Fibroblast of skin of scalp (primary cell): Measurements from ENCODE around the gene RAB7A.
"Not testable (repeated sequence)": the region's sequence is repeated elsewhere in the genome, so short reads cannot be mapped to it uniquely, and the experiment has no call there.

Source experiments
- DNase-seq: peaks from one replicate; pipeline ENCODE4 v3.0.0-alpha.2; 2013

RAB7A gene

GRCh38 chr3:128760881-128761280 is 34.9 kb downstream of the RAB7A start:
- DNase-seq: no peak

- no peak for DNase-seq
Observed at GRCh38 chr3:128761392-128761791, 35.4 kb downstream of the RAB7A start.

GRCh38 chr3:128763967-128764366 is 38.0 kb downstream of the RAB7A start:
- DNase-seq: no peak

GRCh38 chr3:128764863-128765262 is 38.9 kb downstream of the RAB7A start:
- no peak for DNase-seq

- DNase-seq: no peak
Observed at GRCh38 chr3:128767094-128767750, 41.2 kb downstream of the RAB7A start.

GRCh38 chr3:128768471-128768870 is 42.5 kb downstream of the RAB7A start:
- no peak for DNase-seq

GRCh38 chr3:128770387-128770786 is 44.4 kb downstream of the RAB7A start:
- DNase-seq: no peak

DNA sequence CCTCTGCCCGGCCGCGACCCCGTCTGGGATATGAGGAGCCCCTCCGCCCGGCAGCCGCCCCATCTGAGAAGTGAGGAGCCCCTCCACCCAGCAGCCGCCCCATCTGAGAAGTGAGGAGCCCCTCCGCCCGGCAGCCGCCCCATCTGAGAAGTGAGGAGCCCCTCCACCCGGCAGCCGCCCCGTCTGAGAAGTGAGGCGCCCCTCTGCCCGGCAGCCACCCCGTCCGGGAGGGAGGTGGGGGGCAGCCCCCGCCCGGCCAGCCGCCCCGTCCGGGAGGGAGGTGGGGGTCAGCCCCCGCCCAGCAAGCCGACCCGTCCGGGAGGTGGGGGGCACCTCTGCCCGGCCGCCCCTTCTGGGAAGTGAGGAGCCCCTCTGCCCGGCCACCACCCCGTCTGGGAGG is 47.2 kb downstream of the RAB7A start:
- not testable (repeated sequence) for DNase-seq

DNA sequence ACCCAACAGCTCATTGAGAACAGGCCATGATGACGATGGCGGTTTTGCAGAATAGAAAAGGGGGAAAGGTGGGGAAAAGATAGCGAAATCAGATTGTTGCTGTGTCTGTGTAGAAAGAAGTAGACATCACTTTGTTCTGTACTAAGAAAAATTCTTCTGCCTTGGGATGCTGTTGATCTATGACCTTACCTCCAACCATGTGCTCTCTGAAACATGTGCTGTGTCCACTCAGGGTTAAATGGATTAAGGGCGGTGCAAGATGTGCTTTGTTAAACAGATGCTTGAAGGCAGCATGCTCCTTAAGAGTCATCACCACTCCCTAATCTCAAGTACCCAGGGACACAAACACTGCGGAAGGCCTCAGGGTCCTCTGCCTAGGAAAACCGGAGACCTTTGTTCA is 47.6 kb downstream of the RAB7A start:
- not testable (repeated sequence) for DNase-seq

GRCh38 chr3:128775241-128775640 is 49.3 kb downstream of the RAB7A start:
- DNase-seq: no peak

DNA sequence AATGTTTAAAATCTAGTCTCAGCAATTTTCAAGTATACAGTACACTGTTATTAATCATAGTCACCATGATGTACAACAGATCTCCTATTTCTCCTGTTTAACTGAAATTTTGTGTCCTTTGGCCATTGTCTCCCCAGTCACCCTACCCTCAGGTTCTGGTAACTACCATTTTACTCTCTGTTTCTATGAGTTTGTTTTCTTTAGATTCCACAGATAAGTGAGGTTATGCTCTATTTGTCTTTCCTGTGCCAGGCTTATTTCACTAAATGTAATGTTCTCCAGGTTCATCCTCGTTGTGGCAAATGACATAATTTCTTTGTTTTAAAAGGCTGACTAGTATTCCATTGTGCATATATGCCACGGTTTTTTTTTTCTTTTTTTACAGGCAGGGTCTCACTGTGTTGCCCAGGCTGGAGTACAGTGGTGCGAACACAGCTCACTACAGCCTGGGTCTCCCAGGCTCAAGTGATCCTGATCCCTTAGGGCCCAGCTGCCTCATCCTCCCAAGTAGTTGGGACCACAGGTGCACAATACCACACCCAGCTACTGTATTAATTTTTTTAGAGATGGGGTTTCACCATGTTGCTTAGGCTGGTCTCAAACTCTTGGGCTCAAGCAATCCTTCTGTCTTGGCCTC is 50.0 kb downstream of the RAB7A start:
- DNase-seq: no peak

GRCh38 chr3:128780101-128780837 is 54.3 kb downstream of the RAB7A start:
- DNase-seq: no peak

- peak; percentile 12 for DNase-seq
Observed at GRCh38 chr3:128781164-128781563, 55.2 kb downstream of the RAB7A start.

DNA sequence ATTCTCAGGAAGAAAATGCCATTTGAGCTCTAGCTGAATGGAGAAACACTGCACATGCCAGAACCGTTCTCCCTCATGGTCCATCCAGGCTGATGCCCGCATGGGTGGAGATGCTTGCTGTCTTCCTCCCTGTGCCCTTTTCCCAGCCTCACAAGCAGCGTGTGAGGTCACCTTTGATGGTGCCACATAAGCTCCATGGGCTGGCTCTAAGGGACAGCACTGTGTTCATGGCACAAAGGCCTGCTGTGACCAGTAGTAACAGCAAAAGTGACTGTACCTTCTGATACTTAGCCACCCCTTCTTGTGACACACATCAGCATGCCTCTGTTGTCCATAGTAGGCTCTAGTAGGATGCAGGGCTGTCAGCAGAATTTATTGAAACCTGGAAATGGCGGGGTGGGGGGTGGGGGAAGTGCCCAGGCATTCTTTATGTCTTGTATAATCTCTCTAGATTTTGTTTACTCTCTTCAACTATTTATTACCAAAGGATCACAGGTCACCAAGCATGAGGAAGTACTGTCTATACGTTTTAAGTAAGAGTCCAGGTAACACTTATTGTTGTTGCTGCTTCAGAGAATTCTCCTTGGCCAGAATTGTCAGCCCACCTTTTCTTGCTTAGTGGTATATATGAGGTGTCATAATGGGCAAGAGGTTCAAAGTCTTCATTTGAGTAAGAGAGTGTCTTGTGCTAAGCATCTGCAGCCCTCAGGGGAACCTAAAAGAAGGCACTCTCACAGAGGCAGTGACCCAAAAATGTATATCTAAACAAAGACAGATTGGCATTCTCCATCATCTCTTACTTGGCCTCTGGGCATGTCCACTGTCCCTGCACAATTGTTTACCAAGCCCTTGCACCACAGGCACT is 56.5 kb downstream of the RAB7A start:
- no peak for DNase-seq

GRCh38 chr3:128783774-128784173 is 57.8 kb downstream of the RAB7A start:
- DNase-seq: no peak

DNA sequence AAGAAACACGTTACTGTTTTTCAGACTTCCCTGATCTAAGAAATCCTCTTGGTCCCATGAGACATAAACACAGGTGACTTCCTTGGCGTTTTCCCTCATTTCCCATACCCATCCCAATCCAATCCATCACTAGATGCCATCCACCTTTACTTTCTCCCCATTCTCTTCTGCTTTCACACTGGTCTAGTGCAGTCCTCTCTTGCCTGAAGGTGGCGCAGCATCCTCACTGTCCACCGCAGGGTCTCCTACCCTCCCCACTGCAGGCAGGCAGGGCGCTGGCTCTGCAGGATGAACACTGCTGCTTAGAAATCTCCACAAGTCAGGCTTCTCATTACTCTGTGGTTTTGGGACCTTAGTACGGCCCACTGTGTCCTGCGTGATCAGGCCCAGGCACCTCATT is 58.2 kb downstream of the RAB7A start:
- DNase-seq: peak; percentile 21

DNA sequence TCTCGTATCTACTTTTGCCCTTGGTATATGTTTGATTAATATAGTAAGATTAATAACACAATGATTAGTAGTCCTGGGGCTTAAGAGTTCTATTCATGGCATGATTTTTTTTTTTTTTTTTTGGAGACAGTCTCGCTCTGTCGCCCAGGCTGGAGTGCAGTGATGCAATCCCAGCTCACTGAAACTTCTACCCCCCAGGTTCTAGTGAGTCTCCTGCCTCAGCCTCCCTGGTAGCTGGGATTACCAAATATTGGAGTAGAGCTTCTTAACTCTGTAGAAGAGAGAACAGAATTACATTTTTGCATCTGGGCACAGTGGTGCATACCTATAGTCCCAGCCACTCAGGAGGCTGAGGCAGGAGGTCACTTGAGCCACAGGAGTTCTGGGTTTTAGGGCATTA is 58.9 kb downstream of the RAB7A start:
- no peak for DNase-seq

DNA sequence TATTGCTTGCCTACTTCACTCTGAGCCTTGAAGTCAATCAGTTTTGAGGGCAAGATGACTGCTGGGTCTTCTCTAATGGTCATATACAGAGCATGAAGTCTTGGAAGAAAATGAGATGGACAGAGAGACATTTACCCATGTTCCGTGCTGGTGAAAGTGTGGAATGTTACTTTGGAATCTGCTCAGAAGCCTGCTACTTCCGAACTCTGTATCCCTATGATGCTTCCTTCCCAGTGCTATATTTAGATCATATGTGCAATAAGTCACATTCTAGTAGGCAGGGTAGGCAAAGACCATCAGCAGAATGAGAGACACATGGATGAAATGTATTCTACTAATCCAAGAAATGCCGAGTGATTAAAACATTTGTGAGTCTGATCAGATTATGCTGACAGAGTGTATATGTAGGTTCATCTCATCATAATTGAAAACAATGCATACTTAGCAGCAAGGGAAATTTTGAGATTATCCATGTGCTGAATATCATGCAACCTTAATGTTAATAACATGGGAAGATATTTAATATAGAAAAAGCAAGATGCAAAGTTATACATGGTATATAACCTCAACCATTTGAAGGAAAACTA is 60.5 kb downstream of the RAB7A start:
- DNase-seq: peak; percentile 66

DNA sequence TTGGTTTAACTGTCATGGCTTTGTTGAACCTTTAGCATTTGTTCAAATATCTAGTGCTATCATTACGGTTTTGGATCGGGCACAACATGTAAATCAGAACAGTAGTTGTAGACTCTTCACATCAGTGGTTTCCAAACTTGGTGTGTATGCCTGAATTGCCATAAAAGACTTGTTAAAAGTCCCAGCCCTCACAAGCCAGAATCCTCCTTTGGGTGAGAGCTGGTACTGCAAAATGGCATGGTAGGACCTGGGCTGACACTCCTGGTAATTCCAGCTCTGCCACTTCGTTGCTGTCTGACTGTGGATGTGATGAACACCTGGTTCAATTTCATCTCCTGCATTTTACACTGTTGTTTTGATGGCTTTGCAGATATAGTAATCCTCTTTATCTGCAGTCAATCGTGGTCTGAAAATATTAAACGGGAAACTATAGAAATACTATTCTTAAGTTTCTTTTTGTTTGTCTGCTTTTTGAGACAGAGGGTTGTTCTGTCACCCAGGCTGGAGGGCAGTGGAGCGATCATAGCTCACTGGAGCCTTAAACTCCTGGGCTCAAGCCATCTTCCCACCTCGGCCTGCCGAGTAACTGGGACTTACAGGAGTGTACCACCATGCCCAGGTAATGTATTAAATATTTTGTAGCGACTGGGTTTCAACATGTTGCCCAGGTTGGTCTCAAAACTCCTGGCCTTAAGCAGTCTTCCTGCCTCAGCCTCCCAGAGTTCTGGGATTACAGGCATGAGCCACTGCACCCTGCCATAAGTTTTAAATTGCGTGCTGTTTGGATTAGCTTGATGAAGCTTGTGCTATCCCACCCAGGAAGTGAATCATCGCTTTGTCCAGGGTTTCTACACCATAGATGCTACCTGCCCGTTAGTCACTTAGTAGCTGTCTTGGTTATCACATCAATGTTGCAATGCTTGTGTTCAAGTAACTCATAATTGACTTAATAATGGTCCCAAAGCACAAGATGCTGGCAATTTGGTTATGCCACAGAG is 61.6 kb downstream of the RAB7A start:
- no peak for DNase-seq

DNA sequence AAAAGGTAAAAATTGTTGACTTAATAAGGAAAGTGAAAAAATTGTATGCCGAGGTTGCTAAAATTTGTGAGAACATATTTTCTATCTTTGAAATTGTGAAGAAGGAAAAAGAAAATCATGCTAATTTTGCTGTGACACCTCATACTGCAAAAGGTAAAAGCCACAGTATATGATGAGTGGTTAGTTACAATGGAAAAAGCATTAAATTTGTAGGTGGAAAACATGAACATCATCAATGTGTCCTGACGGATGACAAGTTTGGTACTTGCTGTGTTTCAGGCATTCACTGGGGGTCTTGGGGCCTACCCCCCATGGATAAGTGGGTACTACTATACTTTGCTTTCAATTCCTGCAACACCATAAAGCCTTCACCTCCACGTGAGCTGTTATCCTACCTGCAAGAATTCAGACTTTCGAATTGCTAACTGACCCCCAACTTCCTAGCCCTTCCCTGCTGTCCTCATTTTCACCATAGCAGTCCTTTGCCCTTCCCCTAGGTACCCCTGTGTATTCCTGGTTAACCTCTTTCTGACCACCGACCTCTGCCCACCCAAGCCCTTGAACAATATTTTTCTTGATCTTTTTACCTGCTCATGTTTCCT is 62.4 kb downstream of the RAB7A start:
- no peak for DNase-seq
